ENCODE measurements around the gene ERRFI1. TPM values are rescaled to one million over a fixed set of nuclear protein-coding genes. Genes with fewer than 3 reads are reported as not detected.

Gene ERRFI1
- total RNA-seq, 1 experiment from 2014 or later, result 44.4 TPM

DNA sequence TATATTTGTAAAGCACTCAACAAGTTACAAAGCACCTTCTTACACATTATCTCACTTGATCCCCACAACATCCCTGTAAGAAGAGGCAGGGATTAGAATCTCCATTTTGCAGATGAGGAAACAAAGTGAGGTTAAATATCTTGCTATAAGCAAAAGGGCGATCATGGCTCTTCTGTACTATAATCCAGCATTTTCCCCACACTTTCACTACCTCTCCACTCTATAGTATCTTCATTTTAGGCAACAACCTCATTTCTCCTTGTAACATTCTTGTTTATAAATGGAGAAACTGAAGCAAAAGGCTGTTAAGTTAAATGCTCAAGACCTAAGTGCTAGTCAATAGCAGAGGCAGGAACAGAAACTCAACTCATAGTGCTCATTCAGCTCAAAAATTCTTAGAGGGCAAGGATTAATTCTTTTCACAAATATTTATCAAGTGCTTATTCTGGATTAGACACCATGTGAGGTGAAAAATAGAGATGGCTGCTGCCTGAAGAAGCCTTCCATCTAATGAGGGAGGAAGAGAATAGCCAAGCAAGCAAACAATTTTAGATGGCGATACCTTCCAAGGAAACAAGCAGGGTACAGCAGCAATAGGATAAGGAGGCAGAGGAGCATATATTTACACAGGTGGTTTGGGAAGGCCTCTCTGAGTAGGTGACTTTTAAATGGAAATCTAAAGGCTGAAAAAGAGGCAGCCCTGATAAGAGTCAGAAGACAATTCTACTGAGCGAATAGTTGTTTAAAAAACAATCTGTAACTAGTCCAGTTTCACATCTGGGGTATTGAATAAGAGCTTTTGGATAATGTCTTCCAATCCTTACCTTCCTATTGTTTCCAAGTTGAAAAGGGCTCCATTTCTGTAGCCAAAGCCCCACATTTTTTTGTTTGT is 3.5 kb downstream of the ERRFI1 start:
- H3K27me3 ChIP-seq (replicated peaks; ENCODE audit: insufficient read depth, low read depth, low read length, poor library complexity), result no peaks in the 10 kb centered on the region
- peaks cover 77% of the 10 kb centered on the region for H3K4me1 ChIP-seq (ENCODE audit: insufficient read depth, low read length, poor library complexity, severe bottlenecking)
- DNase-seq (ENCODE audit: low spot score), result no peak
- no peaks in the 10 kb centered on the region for H3K36me3 ChIP-seq (ENCODE audit: insufficient read depth, low read length, poor library complexity, severe bottlenecking)
- intact Hi-C loops (cut with micrococcal nuclease; ENCODE audit: unreplicated experiment), result no loop called here
- no peak overlapping the region for H3K27ac ChIP-seq (ENCODE audit: low read depth, low read length, poor library complexity, severe bottlenecking)
- no peak overlapping the region for H3K4me3 ChIP-seq (ENCODE audit: low read depth, low read length, poor library complexity, severe bottlenecking)
- ChIA-PET POLR2A (ENCODE audit: low non-redundant PET) (no interaction called here), CTCF (no interaction called here)
- BruUV-seq (replicated peaks), result no TSS peak
- H3K9me3 ChIP-seq (ENCODE audit: low read depth, low read length, poor library complexity, severe bottlenecking), result no peaks in the 10 kb centered on the region
- no peak for TF ChIP-seq EZH2 (IDR thresholded peaks at IDR 0.05; ENCODE audit: borderline replicate concordance, low read depth, low read length, poor library complexity, severe bottlenecking)
- TF ChIP-seq, protein P1, sequence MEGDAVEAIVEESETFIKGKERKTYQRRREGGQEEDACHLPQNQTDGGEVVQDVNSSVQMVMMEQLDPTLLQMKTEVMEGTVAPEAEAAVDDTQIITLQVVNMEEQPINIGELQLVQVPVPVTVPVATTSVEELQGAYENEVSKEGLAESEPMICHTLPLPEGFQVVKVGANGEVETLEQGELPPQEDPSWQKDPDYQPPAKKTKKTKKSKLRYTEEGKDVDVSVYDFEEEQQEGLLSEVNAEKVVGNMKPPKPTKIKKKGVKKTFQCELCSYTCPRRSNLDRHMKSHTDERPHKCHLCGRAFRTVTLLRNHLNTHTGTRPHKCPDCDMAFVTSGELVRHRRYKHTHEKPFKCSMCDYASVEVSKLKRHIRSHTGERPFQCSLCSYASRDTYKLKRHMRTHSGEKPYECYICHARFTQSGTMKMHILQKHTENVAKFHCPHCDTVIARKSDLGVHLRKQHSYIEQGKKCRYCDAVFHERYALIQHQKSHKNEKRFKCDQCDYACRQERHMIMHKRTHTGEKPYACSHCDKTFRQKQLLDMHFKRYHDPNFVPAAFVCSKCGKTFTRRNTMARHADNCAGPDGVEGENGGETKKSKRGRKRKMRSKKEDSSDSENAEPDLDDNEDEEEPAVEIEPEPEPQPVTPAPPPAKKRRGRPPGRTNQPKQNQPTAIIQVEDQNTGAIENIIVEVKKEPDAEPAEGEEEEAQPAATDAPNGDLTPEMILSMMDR (conservative IDR thresholded peaks at IDR 0.05; ENCODE audit: low read depth, low read length), result no peak

DNA sequence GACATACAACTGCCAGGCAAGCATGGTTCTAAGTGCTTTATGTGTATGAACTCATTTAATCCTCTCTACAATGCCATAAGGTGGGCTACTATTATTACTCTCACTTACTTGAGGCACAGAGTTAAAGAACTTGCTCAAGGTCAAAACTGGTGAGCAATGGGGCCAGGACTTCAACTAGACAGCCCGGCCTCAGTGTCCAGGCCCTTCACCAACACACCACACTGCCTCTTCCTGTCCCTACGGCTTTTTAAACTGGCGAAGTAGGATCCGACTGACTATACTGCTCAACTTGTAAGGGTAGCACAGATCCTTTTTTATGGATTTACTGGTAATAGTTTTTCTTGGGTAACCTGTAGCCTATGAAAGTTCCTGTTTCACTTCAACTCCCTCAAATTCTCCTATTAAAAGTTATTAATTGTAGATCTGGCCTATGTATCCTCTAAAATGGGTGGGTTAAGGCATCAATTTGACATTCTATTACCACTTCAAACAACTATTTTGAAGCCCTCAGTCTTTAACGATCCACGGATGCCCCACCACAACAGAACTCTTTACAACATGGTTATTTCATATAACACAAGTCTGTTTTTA is 4.3 kb downstream of the ERRFI1 start:
- Histone ChIP-seq H3K9me3 (ENCODE audit: low read depth, low read length, poor library complexity, severe bottlenecking) (no peaks in the 10 kb centered on the region), H3K36me3 (ENCODE audit: insufficient read depth, low read length, poor library complexity, severe bottlenecking) (no peaks in the 10 kb centered on the region), H3K27ac (ENCODE audit: low read depth, low read length, poor library complexity, severe bottlenecking) (no peak overlapping the region), H3K4me3 (ENCODE audit: low read depth, low read length, poor library complexity, severe bottlenecking) (no peak overlapping the region), H3K4me1 (ENCODE audit: insufficient read depth, low read length, poor library complexity, severe bottlenecking) (peaks cover 79% of the 10 kb centered on the region), H3K27me3 (replicated peaks; ENCODE audit: insufficient read depth, low read depth, low read length, poor library complexity) (no peaks in the 10 kb centered on the region)
- no peak for TF ChIP-seq EZH2 (IDR thresholded peaks at IDR 0.05; ENCODE audit: borderline replicate concordance, low read depth, low read length, poor library complexity, severe bottlenecking)
- TF ChIP-seq, protein P1 (conservative IDR thresholded peaks at IDR 0.05; ENCODE audit: low read depth, low read length), result no peak
- intact Hi-C loops (cut with micrococcal nuclease; ENCODE audit: unreplicated experiment), result no loop called here
- CTCF ChIA-PET, result no interaction called here
- no peak for DNase-seq (ENCODE audit: low spot score)
- POLR2A ChIA-PET (ENCODE audit: low non-redundant PET), result no interaction called here
- no TSS peak for BruUV-seq (replicated peaks)

DNA sequence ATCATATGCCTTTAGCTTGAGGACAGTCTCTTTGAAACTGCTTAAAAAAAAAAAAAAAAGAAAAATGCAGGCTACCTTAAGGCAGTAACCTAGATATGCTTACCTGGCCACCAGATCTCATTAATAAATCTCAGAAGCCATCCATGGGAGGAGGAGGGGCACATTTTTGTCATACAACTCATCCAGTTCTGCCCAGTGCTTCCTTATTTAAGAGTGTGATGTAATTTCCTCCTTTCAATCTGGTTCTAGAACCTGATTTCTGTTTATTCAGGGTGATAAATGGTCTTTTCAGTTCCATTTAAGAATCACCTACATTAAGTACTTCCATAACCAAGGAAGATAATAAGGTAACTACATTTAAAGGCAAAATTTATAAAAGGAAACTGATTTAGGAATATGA is 6.1 kb downstream of the ERRFI1 start:
- Histone ChIP-seq H3K4me3 (ENCODE audit: low read depth, low read length, poor library complexity, severe bottlenecking) (no peak overlapping the region), H3K36me3 (ENCODE audit: insufficient read depth, low read length, poor library complexity, severe bottlenecking) (no peaks in the 10 kb centered on the region), H3K9me3 (ENCODE audit: low read depth, low read length, poor library complexity, severe bottlenecking) (no peaks in the 10 kb centered on the region), H3K27ac (ENCODE audit: low read depth, low read length, poor library complexity, severe bottlenecking) (peak overlapping the region; percentile 31), H3K27me3 (replicated peaks; ENCODE audit: insufficient read depth, low read depth, low read length, poor library complexity) (no peaks in the 10 kb centered on the region), H3K4me1 (ENCODE audit: insufficient read depth, low read length, poor library complexity, severe bottlenecking) (peaks cover 93% of the 10 kb centered on the region)
- POLR2A ChIA-PET (ENCODE audit: low non-redundant PET), result interaction anchor here (0.6 kb wide), 1 partner anchor 113 kb away, joined by 5 read pairs; no protein-coding TSS in a partner anchor
- TF ChIP-seq EZH2 (IDR thresholded peaks at IDR 0.05; ENCODE audit: borderline replicate concordance, low read depth, low read length, poor library complexity, severe bottlenecking), result no peak
- TF ChIP-seq, protein P1 (conservative IDR thresholded peaks at IDR 0.05; ENCODE audit: low read depth, low read length), result no peak
- BruUV-seq (replicated peaks), result no TSS peak
- peak; percentile 54 for DNase-seq (ENCODE audit: low spot score)
- CTCF ChIA-PET, result interaction anchor here (3.7 kb wide), 1 partner anchor 295 kb away, joined by 26 read pairs; no protein-coding TSS in a partner anchor
- intact Hi-C loops (cut with micrococcal nuclease; ENCODE audit: unreplicated experiment), result no loop called here

All from A673 (cell line).